Activated CD8-positive, alpha-beta T cell treated with anti-CD3 and anti-CD28 coated beads for 36 hours (primary cell): Measurements from ENCODE around the gene CNOT1. TPM values are rescaled to one million over a fixed set of nuclear protein-coding genes. Genes with fewer than 3 reads are reported as not detected.

Experiments used
- ATAC-seq: fragments of 200-7000 bp; cut with Tn5 transposase; one replicate; pipeline ENCODE4 v1.10.0; 2021; ENCODE audit warnings: mild to moderate bottlenecking, moderate library complexity
- CTCF ChIA-PET: fragments of 350-600 bp; sonication (Branson Sonifier 250); formaldehyde crosslinking; loops from one replicate; lab custom pipeline; 2021; ENCODE audit warnings: antibody characterized with exemption; lab: Charles Lee
- POLR2A ChIA-PET: fragments of 350-600 bp; sonication (Branson Sonifier 250); formaldehyde crosslinking; loops from one replicate; lab custom pipeline; 2021; ENCODE audit warnings: antibody characterized with exemption; lab: Charles Lee
- DNase-seq: peaks from one replicate; pipeline ENCODE4 v3.0.0-alpha.2; 2020
- H3K27ac Mint-ChIP-seq: one replicate; pipeline ENCODE4 v1.8.0; 2021; ENCODE audit warnings: mild to moderate bottlenecking, mixed read lengths
- H3K27me3 Mint-ChIP-seq: one replicate; pipeline ENCODE4 v1.8.0; 2021; ENCODE audit warnings: mixed read lengths
- H3K36me3 Mint-ChIP-seq: one replicate; pipeline ENCODE4 v1.8.0; 2021; ENCODE audit warnings: low read depth, mixed read lengths
- H3K4me1 Mint-ChIP-seq: one replicate; pipeline ENCODE4 v1.8.0; 2021; ENCODE audit warnings: low read depth, mixed read lengths
- H3K4me3 Mint-ChIP-seq: one replicate; pipeline ENCODE4 v1.8.0; 2021; ENCODE audit warnings: mild to moderate bottlenecking, moderate library complexity, mixed read lengths
- H3K9me3 Mint-ChIP-seq: one replicate; pipeline ENCODE4 v1.8.0; 2021; ENCODE audit warnings: mixed read lengths
- intact Hi-C: fragments of 100-400 bp; cut with micrococcal nuclease; formaldehyde crosslinking; loops from one replicate; pipeline ENCODE4 v1.10.0; 2022
- total RNA-seq, 2 experiments: library from RNA; stranded (reverse); gene quantifications; one replicate each; pipeline ENCODE4 v1.2.3, GENCODE V29; 2021
- TF ChIP-seq, protein P1 (sequence below): fragments of 200-600 bp; IDR thresholded peaks from one replicate; pipeline ENCODE4 v1.8.0; 2022; ENCODE audit warnings: antibody characterized with exemption, mild to moderate bottlenecking

CNOT1 gene
- total RNA-seq, 2 experiments from 2014 or later = 274 to 281 TPM

GRCh38 chr16:58563775-58564174 lies 65.9 kb downstream of the CNOT1 start:
- no peak for ATAC-seq
- Mint-ChIP-seq H3K27me3 (no peaks in the 10 kb centered on the region), H3K4me3 (no peak overlapping the region), H3K9me3 (no peaks in the 10 kb centered on the region), H3K27ac (no peak overlapping the region), H3K4me1 (peaks cover 1% of the 10 kb centered on the region), H3K36me3 (peaks cover 43% of the 10 kb centered on the region)
- TF ChIP-seq, protein P1, sequence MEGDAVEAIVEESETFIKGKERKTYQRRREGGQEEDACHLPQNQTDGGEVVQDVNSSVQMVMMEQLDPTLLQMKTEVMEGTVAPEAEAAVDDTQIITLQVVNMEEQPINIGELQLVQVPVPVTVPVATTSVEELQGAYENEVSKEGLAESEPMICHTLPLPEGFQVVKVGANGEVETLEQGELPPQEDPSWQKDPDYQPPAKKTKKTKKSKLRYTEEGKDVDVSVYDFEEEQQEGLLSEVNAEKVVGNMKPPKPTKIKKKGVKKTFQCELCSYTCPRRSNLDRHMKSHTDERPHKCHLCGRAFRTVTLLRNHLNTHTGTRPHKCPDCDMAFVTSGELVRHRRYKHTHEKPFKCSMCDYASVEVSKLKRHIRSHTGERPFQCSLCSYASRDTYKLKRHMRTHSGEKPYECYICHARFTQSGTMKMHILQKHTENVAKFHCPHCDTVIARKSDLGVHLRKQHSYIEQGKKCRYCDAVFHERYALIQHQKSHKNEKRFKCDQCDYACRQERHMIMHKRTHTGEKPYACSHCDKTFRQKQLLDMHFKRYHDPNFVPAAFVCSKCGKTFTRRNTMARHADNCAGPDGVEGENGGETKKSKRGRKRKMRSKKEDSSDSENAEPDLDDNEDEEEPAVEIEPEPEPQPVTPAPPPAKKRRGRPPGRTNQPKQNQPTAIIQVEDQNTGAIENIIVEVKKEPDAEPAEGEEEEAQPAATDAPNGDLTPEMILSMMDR = no peak
- CTCF ChIA-PET = no interaction called here
- DNase-seq = no peak
- intact Hi-C loops = no loop called here
- POLR2A ChIA-PET = interaction anchor here (1.0 kb wide), 1 partner anchor 48 kb away, joined by 3 read pairs; no protein-coding TSS in a partner anchor

GRCh38 chr16:58563235-58563634 lies 66.4 kb downstream of the CNOT1 start:
- Mint-ChIP-seq H3K36me3 (peaks cover 43% of the 10 kb centered on the region), H3K4me3 (no peak overlapping the region), H3K4me1 (peaks cover 1% of the 10 kb centered on the region), H3K27me3 (no peaks in the 10 kb centered on the region), H3K27ac (no peak overlapping the region), H3K9me3 (no peaks in the 10 kb centered on the region)
- ChIA-PET POLR2A (interaction anchor here (1.0 kb wide), 1 partner anchor 47 kb away, joined by 3 read pairs; no protein-coding TSS in a partner anchor), CTCF (no interaction called here)
- DNase-seq = no peak
- ATAC-seq = no peak
- TF ChIP-seq, protein P1 = no peak
- intact Hi-C loops = no loop called here

DNA sequence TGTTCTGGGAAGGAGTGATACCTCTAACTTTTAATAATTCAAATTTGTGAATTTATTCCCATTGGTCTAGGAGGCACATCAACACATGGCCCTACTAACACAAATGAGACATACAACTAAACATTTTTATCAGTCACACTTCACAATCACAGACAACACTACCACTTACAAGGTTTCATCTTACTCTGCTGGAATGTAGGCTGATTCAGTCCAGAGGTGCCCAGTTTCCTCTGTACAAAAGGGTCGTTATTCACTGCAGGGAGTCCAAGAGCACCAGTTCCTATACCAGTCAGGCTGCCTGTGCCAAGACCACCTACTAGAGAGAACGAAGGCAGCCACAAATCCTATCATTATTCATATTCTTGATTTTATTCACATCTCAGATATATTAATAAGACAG lies 72.9 kb downstream of the CNOT1 start:
- TF ChIP-seq, protein P1 = no peak
- ATAC-seq (no peak), DNase-seq (no peak)
- no peaks in the 10 kb centered on the region for H3K4me1 Mint-ChIP-seq
- CTCF ChIA-PET = interaction anchor here (1.2 kb wide), 1 partner anchor 10 kb away, joined by 3 read pairs; no protein-coding TSS in a partner anchor
- POLR2A ChIA-PET = no interaction called here
- peaks cover 52% of the 10 kb centered on the region for H3K36me3 Mint-ChIP-seq
- H3K9me3 Mint-ChIP-seq = no peaks in the 10 kb centered on the region
- no peak overlapping the region for H3K27ac Mint-ChIP-seq
- no peak overlapping the region for H3K4me3 Mint-ChIP-seq
- H3K27me3 Mint-ChIP-seq = no peaks in the 10 kb centered on the region
- intact Hi-C loops = no loop called here

DNA sequence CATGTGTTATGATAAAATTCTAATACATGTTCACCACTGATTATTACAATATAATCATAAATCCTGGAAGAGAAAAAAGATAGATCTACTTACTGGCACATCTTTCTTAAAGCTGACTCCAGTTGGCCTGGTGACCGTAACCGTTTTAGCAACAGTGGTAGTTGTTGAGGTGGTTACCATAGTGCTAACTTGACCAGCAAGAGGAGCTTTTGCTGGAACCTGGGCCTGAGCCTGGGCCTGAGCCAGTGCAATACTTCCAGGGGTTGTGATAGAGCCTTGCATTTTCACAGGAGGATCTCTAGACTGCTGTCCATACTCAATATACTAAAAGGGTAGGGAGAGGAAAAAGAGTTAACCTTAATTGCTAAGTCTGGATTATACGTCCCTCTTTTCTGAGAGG lies 78.1 kb downstream of the CNOT1 start:
- DNase-seq (no peak), ATAC-seq (no peak)
- TF ChIP-seq, protein P1 = no peak
- ChIA-PET CTCF (interaction anchor here (0.8 kb wide), 1 partner anchor 39 kb away, joined by 3 read pairs; no protein-coding TSS in a partner anchor), POLR2A (no interaction called here)
- intact Hi-C loops = no loop called here
- H3K36me3 Mint-ChIP-seq = peaks cover 62% of the 10 kb centered on the region
- H3K27ac Mint-ChIP-seq = peak overlapping the region; percentile 42
- no peaks in the 10 kb centered on the region for H3K27me3 Mint-ChIP-seq
- no peak overlapping the region for H3K4me3 Mint-ChIP-seq
- H3K9me3 Mint-ChIP-seq = no peaks in the 10 kb centered on the region
- H3K4me1 Mint-ChIP-seq = no peaks in the 10 kb centered on the region

GRCh38 chr16:58548378-58548777 lies 81.2 kb downstream of the CNOT1 start:
- TF ChIP-seq, protein P1 = no peak
- POLR2A ChIA-PET = interaction anchor here (1.0 kb wide), 1 partner anchor 32 kb away, joined by 4 read pairs; no protein-coding TSS in a partner anchor
- ATAC-seq (no peak), DNase-seq (no peak)
- intact Hi-C loops = no loop called here
- H3K4me3 Mint-ChIP-seq = no peak overlapping the region
- H3K36me3 Mint-ChIP-seq = peaks cover 62% of the 10 kb centered on the region
- no peak overlapping the region for H3K27ac Mint-ChIP-seq
- no peaks in the 10 kb centered on the region for H3K9me3 Mint-ChIP-seq
- CTCF ChIA-PET = no interaction called here
- no peaks in the 10 kb centered on the region for H3K27me3 Mint-ChIP-seq
- peaks cover 2% of the 10 kb centered on the region for H3K4me1 Mint-ChIP-seq
